Adrenal gland (tissue), 12 donors: Measurements from ENCODE around the gene PSMD14. TPM values are rescaled to one million over a fixed set of nuclear protein-coding genes. Genes with fewer than 3 reads are reported as not detected.

Experiments
- DNase-seq, 7 donors: peaks; one replicate each; pipeline ENCODE4 v3.0.0-alpha.2; 2019 to 2020
- H3K27ac ChIP-seq, 5 donors: fragments of 200-600 bp; sonication (generic) in 4 of 5; 1 replicate in 3 of 5; 2 replicates in 2 of 5; pipeline versions ENCODE4 v1.5.1 to v1.8.0; 2016 to 2020; ENCODE audit warnings: mild to moderate bottlenecking in 1 of 5
- H3K27me3 ChIP-seq: fragments of 200-600 bp; 2 replicates; pipeline ENCODE4 v1.8.0; 2021
- H3K36me3 ChIP-seq, 2 donors: fragments of 200-600 bp; replicated peaks in 1 of 2; 1 replicate in 1 of 2; 2 replicates in 1 of 2; pipeline versions ENCODE4 v1.5.1 to v1.8.0; 2018 to 2022
- H3K4me1 ChIP-seq, 2 donors: fragments of 200-600 bp; replicated peaks in 1 of 2; 1 replicate in 1 of 2; 2 replicates in 1 of 2; pipeline versions ENCODE4 v1.5.1 to v1.8.0; 2018 to 2021
- H3K4me3 ChIP-seq, 4 donors: fragments of 200-600 bp; sonication (generic) in 3 of 4; one replicate each; pipeline ENCODE4 v1.5.1; 2016 to 2018
- H3K9me3 ChIP-seq, 3 donors: fragments of 200-600 bp; sonication (generic) in 1 of 3; replicated peaks in 1 of 3; 1 replicate in 2 of 3; 2 replicates in 1 of 3; pipeline versions ENCODE4 v1.5.1 to v1.8.0; 2016 to 2021
- POLR2A ChIP-seq, 2 donors: fragments of 450-650 bp; IDR thresholded peaks; one replicate each; pipeline ENCODE4 v1.6.1; 2017; ENCODE audit warnings: antibody characterized with exemption in 2 of 2, mild to moderate bottlenecking in 2 of 2, moderate library complexity in 1 of 2
- WGBS, 4 donors: extraction: QIAGEN DNeasy Blood & Tissue Kit in 2 of 4; methylation state at CpG; one replicate each; pipeline versions ENCODE4 v1.1.5 to v1.1.7; 2013 to 2017; 5-methylcytosine and 5-hydroxymethylcytosine counted together
- intact Hi-C, 2 donors: fragments of 100-400 bp; cut with DNase I; formaldehyde crosslinking; loops; one replicate each; pipeline versions ENCODE4 v1.14.1 to v1.15.0; 2022 to 2023
- polyA plus RNA-seq, 3 donors: library from polyadenylated mRNA; stranded (reverse); fragments of 200-250 nt in 2 of 3; fragments of 350-450 nt in 1 of 3; fragmentation: Illumina TruSeq in 1 of 3; extraction: RNeasy Lipid Tissue Mini Kit (QIAGEN cat#74804) in 1 of 3; gene quantifications; one replicate each; pipeline ENCODE4 v1.2.3, GENCODE V29; 2013 to 2014
- total RNA-seq, 9 donors: library from RNA; depleted of rRNA in 4 of 9; stranded (reverse); fragments of >200 nt in 4 of 9; fragments of 120-200 nt in 1 of 9; fragmentation: NEBNext Ultra II Directional in 1 of 9; extraction: Animal tissue kit (Norgen Biotek cat#: 25700) in 1 of 9; gene quantifications; one replicate each; pipeline versions ENCODE4 v1.1.0 to v1.2.4, GENCODE V29; 2013 to 2023
- TF ChIP-seq, protein P1 (sequence below), 6 experiments: fragments of 450-650 bp in 4 of 6; fragments of 200-600 bp in 2 of 6; sonication (generic) in 1 of 6; IDR thresholded peaks; 1 replicate in 5 of 6; 2 replicates in 1 of 6; pipeline versions ENCODE4 v1.5.1 to v1.8.0; 2016 to 2021; ENCODE audit warnings: antibody characterized with exemption in 6 of 6, mild to moderate bottlenecking in 2 of 6, moderate library complexity in 1 of 6
- donor health status: healthy with polysubstance abuse.
- donor health status: Bipolar disorder and iron deficiency.
- donor health status: DM: yes; HTN: yes; CAD: no.
- donor health status: DM: no; HTN: no; CAD: no.
- donor health status: DM: no; HTN: no; CAD: no.
- donor health status: DM: yes; HTN: yes; CAD: no.

Gene PSMD14
- total and polyA plus RNA-seq, 12 donors, result 19.8 to 182 (median 50.2) TPM

DNA sequence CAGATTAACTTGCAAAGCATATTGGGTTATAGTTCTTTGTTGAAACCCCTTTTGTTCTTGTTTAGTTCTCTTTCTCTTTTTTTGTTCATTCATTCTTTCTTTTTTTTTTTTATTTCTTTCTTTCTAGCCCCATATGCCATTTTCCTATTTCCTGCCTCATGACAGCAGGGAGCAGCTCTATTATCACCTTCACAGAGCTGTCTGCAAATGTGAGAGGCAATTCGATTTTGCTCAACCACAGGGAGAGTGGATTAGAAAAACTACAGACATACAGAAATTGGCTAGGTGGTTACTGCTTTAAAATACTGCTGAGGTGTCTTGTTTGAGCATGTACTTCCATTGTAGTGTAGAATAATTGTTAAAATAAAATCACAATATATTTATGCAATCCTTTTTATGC, 63.6 kb downstream of the PSMD14 start:
- Histone ChIP-seq H3K4me1 (no peaks in the 10 kb centered on the region), H3K27me3 (no peaks in the 10 kb centered on the region), H3K27ac (no peak overlapping the region), H3K4me3 (no peak overlapping the region), H3K9me3 (no peaks in the 10 kb centered on the region), H3K36me3 (peaks cover 0 to 7% of the 10 kb centered on the region in 2 donors)
- intact Hi-C loops, result no loop called here
- 29 to 52% (median 44%) methylated on average over 1 of the region's 1 CpG for WGBS, 4 donors
- DNase-seq, result no peak
- no peak for TF ChIP-seq POLR2A (IDR thresholded peaks at IDR 0.05)
- TF ChIP-seq, protein P1, sequence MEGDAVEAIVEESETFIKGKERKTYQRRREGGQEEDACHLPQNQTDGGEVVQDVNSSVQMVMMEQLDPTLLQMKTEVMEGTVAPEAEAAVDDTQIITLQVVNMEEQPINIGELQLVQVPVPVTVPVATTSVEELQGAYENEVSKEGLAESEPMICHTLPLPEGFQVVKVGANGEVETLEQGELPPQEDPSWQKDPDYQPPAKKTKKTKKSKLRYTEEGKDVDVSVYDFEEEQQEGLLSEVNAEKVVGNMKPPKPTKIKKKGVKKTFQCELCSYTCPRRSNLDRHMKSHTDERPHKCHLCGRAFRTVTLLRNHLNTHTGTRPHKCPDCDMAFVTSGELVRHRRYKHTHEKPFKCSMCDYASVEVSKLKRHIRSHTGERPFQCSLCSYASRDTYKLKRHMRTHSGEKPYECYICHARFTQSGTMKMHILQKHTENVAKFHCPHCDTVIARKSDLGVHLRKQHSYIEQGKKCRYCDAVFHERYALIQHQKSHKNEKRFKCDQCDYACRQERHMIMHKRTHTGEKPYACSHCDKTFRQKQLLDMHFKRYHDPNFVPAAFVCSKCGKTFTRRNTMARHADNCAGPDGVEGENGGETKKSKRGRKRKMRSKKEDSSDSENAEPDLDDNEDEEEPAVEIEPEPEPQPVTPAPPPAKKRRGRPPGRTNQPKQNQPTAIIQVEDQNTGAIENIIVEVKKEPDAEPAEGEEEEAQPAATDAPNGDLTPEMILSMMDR (IDR thresholded peaks at IDR 0.05), result no peak

DNA sequence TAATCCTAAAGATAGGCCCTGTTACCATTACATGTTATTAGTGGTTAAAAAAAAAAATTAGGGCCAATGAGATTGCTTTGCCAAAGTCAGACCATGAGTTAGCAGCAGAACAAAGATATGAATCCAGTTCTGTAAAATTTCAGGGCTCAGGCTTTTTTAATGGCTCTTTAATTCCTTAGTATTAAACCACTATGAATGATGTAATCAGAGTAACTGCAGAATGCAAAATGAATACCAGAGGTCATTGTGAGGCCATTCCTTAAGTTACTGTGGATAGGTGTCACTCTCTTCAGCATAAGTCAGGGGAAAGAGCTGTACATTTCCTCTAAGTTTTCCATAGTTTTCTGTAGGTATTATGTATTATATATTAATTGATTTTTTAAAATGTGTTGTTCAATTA, 65.7 kb downstream of the PSMD14 start:
- Histone ChIP-seq H3K36me3 (peaks cover 0 to 7% of the 10 kb centered on the region in 2 donors), H3K27ac (no peak overlapping the region), H3K27me3 (no peaks in the 10 kb centered on the region), H3K9me3 (no peaks in the 10 kb centered on the region), H3K4me1 (no peaks in the 10 kb centered on the region), H3K4me3 (no peak overlapping the region)
- no peak for TF ChIP-seq POLR2A (IDR thresholded peaks at IDR 0.05)
- TF ChIP-seq, protein P1 (IDR thresholded peaks at IDR 0.05), result no peak
- intact Hi-C loops, result no loop called here
- DNase-seq, result no peak

DNA sequence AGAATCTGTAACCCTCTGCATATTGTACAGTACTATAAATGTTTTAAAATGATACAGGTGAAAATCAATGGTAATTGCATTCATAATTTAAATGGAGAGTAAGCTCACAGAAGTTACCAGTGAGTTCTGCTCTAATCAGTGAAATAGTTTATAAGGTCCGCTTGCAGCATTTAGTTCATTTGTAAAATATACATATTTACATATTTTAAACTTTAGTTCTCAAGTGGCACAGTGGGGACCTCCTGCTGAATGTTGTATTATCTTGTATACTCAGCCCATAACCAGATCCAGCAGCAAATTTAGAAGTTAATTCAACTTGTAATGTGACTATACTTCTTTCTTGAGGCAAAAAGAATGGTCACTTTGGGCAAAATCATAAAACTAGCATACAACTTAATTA, 66.2 kb downstream of the PSMD14 start:
- no peak for DNase-seq
- WGBS, 4 donors, result 93 to 100% (median 99%) methylated on average over 1 of the region's 1 CpG
- TF ChIP-seq POLR2A (IDR thresholded peaks at IDR 0.05), result no peak
- TF ChIP-seq, protein P1 (IDR thresholded peaks at IDR 0.05), result no peak
- H3K4me3 ChIP-seq, result no peak overlapping the region
- H3K9me3 ChIP-seq, result no peaks in the 10 kb centered on the region
- no peaks in the 10 kb centered on the region for H3K4me1 ChIP-seq
- no peak overlapping the region for H3K27ac ChIP-seq
- H3K27me3 ChIP-seq, result no peaks in the 10 kb centered on the region
- peaks cover 0 to 7% of the 10 kb centered on the region in 2 donors for H3K36me3 ChIP-seq
- intact Hi-C loops, result no loop called here

DNA sequence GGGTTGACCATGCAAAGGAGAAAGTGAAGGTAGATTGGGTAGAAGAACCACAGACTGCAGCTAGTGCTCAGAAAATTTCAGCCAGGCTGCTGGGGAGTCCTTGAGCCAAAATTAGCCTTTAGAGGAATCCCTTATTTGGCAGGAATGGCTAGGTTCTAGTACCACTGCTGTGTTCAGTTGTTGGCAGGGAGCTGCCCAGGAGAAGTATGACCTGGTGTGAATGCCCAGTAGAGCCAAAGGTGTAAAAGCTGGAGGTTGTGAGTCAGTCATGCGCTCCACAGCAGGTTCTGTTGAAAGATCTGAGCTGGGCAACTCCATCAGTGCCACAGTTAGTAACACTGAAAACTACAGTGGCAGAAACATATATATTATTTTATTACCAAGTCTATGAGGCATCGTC, 71.5 kb downstream of the PSMD14 start:
- 91 to 99% (median 95%) methylated on average over 2 of the region's 2 CpGs for WGBS, 4 donors
- Histone ChIP-seq H3K27ac (no peak overlapping the region), H3K36me3 (no peaks in the 10 kb centered on the region), H3K27me3 (no peaks in the 10 kb centered on the region), H3K4me3 (no peak overlapping the region), H3K9me3 (no peaks in the 10 kb centered on the region), H3K4me1 (no peaks in the 10 kb centered on the region)
- intact Hi-C loops, result no loop called here
- peak in 1 of 7 donors; percentile 4 for DNase-seq
- TF ChIP-seq POLR2A (IDR thresholded peaks at IDR 0.05), result no peak
- TF ChIP-seq, protein P1 (IDR thresholded peaks at IDR 0.05), result no peak
